HG03060 (cell line): Measurements from ENCODE around the gene GPRC5A.

Experiments used
- ATAC-seq: cut with Tn5 transposase; IDR thresholded peaks from one replicate; pipeline ENCODE4 v1.9.1; 2021; ENCODE audit warnings: low read depth, moderate number of reproducible peaks; ENCODE audit not compliant: unreplicated experiment

The GPRC5A gene

DNA sequence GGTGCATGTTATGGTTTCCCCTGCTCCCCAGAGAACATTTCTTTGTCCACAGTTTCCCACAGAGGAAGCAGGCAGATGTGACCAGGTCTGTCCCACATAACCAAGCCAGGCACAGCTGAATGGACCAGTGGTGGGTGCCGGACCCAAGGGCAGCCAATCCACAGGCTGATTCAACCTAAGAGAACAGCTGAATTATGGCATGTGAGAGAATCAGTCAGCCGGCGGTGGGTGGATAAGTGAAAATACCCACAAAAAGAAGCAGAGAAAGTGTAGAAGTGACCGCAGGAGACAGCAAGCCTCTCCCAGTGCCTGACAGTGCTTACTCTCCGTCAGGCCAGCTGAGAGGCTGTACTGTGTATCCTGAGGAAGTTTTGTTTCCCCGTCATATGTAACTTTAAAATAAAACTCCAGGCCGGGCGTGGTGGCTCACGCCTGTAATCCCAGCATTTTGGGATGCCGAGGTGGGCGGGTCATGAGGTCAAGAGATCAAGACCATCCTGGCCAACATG lies 45.7 kb downstream of the GPRC5A start:
- no peak for ATAC-seq

DNA sequence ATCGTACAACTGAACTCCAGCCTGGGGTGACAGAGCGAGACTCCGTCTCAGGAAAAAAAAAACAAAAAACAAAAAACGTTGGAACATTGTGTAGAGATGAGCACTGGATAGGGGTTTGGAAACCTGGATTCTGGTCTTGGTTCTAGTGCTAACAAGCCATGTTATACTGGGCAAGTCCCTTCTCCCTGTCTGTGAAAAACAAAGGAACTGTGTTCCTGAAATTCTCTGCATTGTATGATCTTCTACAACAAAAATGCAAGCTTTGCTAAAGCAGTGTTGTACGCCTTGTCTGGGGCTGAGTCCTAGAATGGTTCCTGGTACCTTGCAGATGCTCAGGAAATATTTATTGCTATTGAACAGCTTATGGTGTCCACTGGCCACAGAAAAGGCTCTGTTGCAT lies 47.2 kb downstream of the GPRC5A start:
- no peak for ATAC-seq

DNA sequence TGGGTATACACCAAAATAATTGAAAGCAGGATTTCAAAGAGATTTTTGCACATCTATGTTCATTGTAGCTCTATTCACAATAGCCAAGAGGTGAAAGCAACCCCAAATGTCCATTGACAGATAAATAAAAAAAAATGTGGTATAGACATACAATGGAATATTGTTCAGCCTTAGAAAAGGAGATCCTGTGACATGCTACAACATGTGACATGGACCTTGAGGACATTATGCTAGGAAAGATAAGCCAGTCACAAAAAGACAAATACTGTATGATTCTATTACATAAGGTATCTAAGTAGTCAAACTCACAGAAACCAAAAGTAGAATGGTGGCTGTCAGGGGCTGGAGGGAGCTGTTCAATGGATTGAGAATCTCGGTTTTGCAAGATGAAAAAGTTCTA lies 48.5 kb downstream of the GPRC5A start:
- ATAC-seq, result no peak

DNA sequence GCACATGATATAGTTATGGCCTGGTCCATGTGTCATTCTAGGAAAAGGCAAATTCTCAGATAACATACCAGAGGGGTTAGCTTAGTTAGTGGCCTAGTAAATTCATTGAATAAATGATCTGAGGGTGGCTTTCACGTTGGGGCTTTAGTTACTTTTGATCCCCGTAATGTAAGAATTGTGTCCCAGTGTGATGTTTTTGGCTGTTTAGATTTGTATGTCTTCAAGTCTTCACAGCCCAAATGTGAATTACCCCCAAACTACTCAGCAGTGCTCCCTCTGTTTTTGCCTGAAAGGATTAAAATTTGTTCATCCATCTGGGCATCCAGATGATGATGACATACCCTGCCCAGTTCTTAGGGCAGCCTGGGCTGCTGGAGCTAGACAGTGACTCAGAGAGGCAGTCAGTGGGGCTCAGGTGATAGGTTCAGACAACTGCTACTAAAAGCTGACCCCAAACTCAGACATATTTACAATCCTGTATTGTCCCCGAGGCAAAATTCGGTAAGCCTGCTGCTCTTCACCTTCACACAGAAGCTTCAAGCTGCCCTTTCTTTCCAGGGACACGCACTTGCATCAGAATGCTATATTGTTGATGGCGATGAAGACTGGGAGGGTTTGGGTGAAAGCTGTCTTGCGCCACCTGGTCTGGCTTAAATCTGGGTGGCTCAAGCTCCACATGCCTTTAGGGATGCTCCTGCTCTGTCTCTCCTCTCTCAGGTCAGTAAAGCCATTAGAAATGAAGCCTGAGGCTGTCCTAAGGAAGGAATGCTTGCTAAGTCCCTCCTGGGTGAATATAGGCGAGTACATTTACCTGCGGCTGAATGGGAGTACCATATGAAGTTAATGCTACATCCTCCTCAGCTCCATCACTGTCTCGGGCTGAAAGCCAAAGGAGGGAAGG lies 50.3 kb downstream of the GPRC5A start:
- ATAC-seq, result no peak

DNA sequence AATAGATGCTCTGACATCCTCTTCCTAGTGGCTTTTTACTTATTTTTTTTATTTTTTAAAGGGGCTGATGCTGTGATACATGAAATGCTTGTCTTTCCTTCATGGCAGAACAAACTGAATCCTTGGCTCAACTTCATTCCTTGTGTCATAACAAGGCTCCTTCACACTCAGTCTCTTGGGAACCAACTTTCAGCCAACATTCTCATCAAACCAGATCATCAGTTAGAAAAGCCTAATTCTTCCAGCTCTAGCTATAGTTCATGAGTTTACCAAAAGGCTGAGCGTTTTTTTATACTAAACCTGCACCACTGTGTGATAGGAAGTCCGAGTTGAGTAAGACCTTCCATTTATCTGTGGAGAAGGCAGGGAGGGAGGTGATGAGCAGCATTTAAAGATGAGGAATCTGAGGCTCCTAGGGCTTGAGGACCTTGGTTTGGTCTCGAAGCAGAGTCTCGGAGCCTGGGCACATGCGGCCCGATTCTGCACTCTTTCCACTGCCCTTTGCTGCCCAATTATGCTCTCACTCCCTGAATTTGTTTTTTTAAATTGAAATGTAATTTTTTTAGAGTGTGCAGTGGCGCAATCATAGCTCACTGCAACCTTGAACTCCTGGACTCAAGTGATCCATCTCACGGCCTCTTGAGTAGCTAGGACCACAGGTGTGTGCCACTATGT lies 52.4 kb downstream of the GPRC5A start:
- ATAC-seq, result no peak

DNA sequence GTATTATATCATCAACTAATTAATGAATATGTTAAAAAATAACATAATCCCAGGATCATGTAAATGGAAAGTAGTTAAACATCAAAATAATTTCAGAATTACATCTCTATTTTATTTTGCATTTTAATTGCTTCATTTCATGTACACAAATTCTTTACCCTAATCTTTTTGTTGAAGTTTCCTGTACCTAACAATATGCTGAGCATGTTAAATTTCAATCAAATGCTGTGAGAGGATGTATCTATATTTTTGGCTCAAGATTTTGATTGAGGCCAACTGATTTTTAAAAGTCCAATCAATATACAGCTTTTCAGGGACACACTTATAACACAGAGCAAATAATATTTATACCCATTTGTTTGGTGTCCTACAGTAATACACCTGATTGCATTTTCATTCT lies 54.2 kb downstream of the GPRC5A start:
- no peak for ATAC-seq

DNA sequence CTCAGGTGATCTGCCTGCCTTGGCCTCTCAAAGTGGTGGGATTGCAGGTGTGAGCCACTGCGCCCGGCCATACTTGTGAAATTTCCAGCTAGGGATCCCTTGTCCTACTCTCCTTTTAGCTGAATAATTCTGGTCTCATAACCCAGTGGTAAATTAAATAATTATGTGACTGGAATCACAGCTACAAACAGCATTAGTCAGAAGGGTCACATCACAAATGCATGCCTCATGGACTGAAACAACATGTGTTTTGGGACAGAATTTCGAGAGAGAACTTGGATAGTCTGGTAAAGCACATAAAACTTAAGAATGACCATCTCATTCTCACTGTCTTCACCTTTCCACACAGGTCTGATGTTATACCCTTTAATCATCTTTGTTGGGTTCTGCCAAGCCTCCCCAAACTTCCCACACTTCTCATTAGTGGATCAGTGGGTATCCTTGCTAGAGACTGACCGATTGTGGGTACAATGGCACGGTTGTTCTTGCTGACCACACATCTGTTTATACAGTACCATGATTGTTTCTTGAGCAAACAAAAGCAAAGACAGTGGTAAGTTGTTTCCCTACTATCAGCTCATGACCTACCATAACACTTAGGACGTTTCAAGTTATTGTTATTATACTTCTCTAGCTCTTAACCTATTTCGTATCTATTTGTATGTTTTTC lies 55.5 kb downstream of the GPRC5A start:
- no peak for ATAC-seq

DNA sequence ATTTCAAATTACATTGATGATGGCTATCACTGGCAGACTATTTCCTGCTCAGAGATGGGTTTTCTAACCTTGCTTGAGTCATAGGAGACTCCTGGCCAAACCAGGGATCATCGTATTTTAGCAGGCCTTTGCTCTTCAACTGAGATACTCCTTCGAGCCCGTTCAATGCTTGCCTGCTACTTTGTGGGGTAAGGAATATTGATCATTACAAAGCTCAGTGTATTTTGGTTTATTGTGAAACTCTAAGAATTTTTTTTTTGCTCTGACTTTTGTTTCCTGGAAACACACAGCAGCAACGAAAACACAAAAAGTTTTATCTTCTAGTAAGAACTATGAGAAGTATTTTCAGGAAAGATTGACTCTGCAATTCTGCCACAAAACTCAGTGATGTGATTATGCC lies 56.5 kb downstream of the GPRC5A start:
- no peak for ATAC-seq

DNA sequence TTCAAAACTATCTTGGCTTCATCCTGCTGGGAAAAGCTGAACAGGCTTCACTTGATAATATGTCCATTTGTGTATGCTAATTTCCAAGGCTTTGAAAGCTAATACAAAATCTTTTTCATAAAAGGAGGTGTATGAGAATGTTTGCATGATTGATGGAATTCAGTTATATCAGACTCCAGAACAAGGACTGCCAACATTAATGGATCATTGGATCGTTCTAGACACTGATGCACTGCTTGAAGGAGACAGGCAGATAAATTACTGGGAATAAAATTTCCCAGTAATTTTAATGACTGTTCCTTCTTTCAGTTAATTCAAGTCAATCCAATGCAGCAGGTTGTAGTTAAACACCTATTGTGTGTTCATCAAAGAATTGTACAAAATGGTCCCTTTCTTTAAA lies 60.1 kb downstream of the GPRC5A start:
- ATAC-seq, result no peak

DNA sequence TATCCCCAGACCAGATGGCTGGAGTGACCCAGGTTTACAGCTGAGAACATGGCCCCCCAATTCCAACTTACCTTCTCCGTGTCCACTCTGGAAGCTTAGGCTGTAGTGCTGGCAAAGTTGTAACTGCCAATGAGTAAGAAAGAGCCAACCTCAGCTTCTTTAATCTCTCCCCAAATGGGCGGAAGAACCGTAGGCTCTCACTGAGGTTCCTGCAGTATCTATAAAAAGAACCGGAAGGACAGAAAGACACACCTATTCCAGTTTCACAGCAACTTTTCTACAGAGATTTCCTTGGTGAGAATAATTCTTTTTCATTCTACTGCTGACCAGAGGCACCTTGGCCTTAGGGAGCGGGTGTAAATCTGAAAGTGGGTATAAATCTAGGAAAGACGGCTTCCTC lies 60.7 kb downstream of the GPRC5A start, which contains the start of gene GPRC5D:
Gene GPRC5D, minus strand, starts transcription at position 135 of the 400 bp plus-strand sequence. CDS start 1,786 bp downstream, outside the sequence.
- ATAC-seq, result no peak

DNA sequence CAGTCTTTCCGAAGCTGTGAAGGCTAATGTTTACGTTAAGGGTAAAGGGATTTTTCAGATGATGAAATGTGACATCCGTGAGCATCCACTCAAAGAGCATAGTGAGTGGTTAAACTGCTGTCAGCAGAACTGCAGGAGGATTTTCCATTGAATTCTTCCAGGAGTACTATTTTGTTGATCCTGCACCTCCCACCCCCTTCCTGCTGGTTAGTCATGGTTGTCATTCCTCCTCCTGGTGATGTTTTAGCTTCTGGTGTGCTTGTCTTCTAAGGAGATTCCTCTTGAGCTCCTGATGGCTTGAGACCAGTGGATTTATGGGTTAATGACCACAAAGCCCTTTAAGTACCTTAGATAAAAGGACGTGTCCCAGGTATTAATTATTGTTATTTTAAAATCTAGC lies 63.0 kb downstream of the GPRC5A start:
- no peak for ATAC-seq

DNA sequence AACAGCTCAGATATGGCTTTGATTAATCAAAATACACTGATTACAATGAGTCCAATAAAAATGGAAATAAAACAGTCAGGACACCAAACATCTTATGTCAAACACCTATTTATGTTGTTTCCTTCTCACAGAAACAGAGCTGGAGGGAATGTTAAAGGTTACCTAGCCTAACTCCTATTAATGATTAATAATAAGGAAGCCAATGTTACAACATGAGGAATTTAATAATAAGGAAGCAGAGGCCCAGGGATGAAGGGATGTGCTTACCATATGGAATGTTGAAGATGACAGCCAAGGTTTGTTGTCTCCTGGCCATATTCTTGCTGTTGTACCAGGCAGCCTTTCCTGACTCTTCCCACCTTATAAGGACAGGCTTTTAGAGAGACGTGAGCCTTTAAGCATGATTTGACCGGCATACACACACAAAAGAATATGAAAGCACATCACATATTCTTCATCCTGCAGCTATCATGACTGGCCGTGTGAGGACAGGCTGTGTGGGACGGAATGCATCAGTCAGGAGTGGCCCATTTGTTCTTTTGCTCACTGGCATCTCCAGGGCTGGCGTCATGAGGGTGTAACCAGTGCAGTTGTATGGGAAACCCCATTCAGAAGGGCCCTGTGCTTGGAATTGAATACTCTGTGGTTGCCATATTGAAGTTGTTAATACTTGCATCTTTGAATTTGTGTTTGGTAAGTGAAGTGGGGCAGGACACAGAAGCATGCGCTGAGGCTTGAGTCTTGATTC lies 63.7 kb downstream of the GPRC5A start:
- ATAC-seq, result no peak

DNA sequence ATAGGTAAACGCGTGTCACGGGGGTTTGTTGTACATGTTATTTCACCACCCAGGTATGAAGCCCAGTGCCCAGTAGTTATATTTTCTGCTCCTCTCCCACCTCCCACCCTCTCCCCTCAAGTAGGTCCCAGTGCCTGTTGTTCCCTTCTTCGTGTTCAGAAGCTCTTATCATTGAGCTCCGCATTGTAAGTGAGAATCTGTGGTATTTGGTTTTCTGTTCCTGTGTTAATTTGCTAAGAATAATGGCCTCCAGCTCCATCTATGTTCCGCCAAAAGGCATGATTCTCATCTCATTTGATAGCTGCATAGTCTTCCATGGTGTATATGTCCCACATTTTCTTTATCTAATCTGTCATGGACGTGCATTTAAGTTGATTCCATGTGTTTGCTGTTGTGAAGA lies 67.5 kb downstream of the GPRC5A start:
- no peak for ATAC-seq

DNA sequence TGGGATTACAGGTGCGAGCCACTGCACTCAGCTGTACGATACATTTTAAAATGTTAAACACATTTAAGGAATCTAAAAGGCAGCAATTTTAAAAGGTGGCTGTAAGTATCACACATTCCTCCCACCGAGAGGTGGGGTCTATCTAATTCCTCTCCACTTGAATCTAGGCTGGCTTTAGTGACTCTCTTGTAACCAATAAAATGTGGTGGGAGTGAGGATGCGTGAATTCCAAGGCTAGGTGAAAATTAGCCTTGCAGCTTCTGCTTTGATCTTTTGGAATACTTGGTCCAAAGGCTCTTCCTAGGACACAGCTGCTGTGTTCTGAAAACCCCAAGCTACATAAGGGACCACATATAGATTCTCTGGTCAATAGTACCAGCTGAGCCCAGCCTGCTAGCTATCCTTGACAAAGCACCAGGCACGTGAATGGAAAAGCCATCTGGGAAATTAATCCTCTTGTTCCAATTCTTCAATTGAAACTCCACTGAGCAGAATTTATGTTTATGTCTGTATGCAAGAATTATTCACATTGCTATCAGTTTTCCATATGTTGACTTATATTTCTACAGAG lies 69.4 kb downstream of the GPRC5A start:
- ATAC-seq, result no peak

DNA sequence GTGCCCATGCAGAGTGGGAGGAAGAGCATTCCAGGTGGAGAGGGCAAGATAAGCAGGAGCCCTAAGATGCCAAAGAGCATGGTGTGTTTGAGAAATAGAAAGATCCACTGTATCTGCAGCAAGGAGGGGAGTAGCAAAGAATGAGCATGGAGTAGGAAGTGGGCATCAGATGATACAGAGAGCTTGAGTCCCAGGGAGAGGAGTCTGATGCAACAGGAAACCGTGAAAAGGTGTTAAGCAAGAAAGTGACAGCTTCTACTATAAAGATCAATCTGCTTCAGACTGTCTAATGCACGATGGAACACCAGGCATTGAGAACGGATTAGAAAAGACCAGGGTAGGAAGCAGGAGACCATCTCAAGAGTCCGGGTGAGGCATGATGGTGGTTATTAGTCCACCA lies 72.9 kb downstream of the GPRC5A start:
- ATAC-seq, result no peak

DNA sequence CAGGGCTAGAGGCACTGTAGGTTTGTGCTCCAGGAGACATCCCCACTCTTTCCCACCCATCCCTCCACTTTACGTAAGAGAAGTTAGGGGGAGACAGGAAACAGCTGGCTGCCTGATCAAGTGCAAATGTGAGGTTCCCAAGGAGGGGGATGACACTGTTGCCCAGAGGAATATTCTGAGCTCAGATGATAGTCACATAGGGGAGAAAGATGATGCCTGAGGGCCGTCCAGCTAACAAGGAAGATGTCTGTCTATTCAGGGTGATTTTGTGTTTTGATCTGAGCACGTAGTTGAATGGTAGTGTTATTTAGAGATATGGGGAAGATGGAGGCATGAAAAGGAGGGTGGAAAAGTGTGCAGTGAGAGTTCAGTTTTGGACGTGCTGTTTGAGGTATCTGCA lies 74.5 kb downstream of the GPRC5A start:
- no peak for ATAC-seq
